ENCODE results near the gene AGFG1.

The AGFG1 gene

GRCh38 chr2:227453810-227454209 lies 18.1 kb upstream of the AGFG1 start:
- Histone ChIP-seq H3K4me1 (ENCODE audit: insufficient read depth, low read length) (peaks cover 15% of the 10 kb centered on the region), H3K36me3 (ENCODE audit: insufficient read depth, low read length) (no peaks in the 10 kb centered on the region), H3K9ac (ENCODE audit: low read depth, low read length) (no peak overlapping the region), H3K9me3 (ENCODE audit: control insufficient read depth, insufficient read depth, low read length) (no peaks in the 10 kb centered on the region)

- no peak overlapping the region for H3K9ac ChIP-seq (ENCODE audit: low read depth, low read length)
- H3K36me3 ChIP-seq (ENCODE audit: insufficient read depth, low read length): no peaks in the 10 kb centered on the region
- H3K4me1 ChIP-seq (ENCODE audit: insufficient read depth, low read length): peaks cover 15% of the 10 kb centered on the region
- no peaks in the 10 kb centered on the region for H3K9me3 ChIP-seq (ENCODE audit: control insufficient read depth, insufficient read depth, low read length)
Measured at GRCh38 chr2:227454323-227454860, 17.6 kb upstream of the AGFG1 start.

GRCh38 chr2:227455200-227455599 lies 16.8 kb upstream of the AGFG1 start:
- no peaks in the 10 kb centered on the region for H3K9me3 ChIP-seq (ENCODE audit: control insufficient read depth, insufficient read depth, low read length)
- no peaks in the 10 kb centered on the region for H3K36me3 ChIP-seq (ENCODE audit: insufficient read depth, low read length)
- H3K9ac ChIP-seq (ENCODE audit: low read depth, low read length): no peak overlapping the region
- H3K4me1 ChIP-seq (ENCODE audit: insufficient read depth, low read length): peaks cover 15% of the 10 kb centered on the region

- H3K9ac ChIP-seq (ENCODE audit: low read depth, low read length): no peak overlapping the region
- no peaks in the 10 kb centered on the region for H3K9me3 ChIP-seq (ENCODE audit: control insufficient read depth, insufficient read depth, low read length)
- no peaks in the 10 kb centered on the region for H3K36me3 ChIP-seq (ENCODE audit: insufficient read depth, low read length)
- H3K4me1 ChIP-seq (ENCODE audit: insufficient read depth, low read length): peaks cover 15% of the 10 kb centered on the region
Measured at GRCh38 chr2:227456102-227456501, 15.9 kb upstream of the AGFG1 start.

- Histone ChIP-seq H3K4me1 (ENCODE audit: insufficient read depth, low read length) (peaks cover 15% of the 10 kb centered on the region), H3K9me3 (ENCODE audit: control insufficient read depth, insufficient read depth, low read length) (no peaks in the 10 kb centered on the region), H3K9ac (ENCODE audit: low read depth, low read length) (no peak overlapping the region), H3K36me3 (ENCODE audit: insufficient read depth, low read length) (no peaks in the 10 kb centered on the region)
Measured at GRCh38 chr2:227456772-227457171, 15.2 kb upstream of the AGFG1 start.

GRCh38 chr2:227460070-227460485 lies 11.9 kb upstream of the AGFG1 start:
- no peaks in the 10 kb centered on the region for H3K36me3 ChIP-seq (ENCODE audit: insufficient read depth, low read length)
- H3K9ac ChIP-seq (ENCODE audit: low read depth, low read length): no peak overlapping the region
- no peaks in the 10 kb centered on the region for H3K9me3 ChIP-seq (ENCODE audit: control insufficient read depth, insufficient read depth, low read length)
- peaks cover 13% of the 10 kb centered on the region for H3K4me1 ChIP-seq (ENCODE audit: insufficient read depth, low read length)

- no peaks in the 10 kb centered on the region for H3K36me3 ChIP-seq (ENCODE audit: insufficient read depth, low read length)
- H3K9ac ChIP-seq (ENCODE audit: low read depth, low read length): no peak overlapping the region
- H3K9me3 ChIP-seq (ENCODE audit: control insufficient read depth, insufficient read depth, low read length): no peaks in the 10 kb centered on the region
- H3K4me1 ChIP-seq (ENCODE audit: insufficient read depth, low read length): peaks cover 10% of the 10 kb centered on the region
Measured at GRCh38 chr2:227460833-227461232, 11.1 kb upstream of the AGFG1 start.

GRCh38 chr2:227461811-227462461 lies 10.0 kb upstream of the AGFG1 start:
- Histone ChIP-seq H3K4me1 (ENCODE audit: insufficient read depth, low read length) (peaks cover 13% of the 10 kb centered on the region), H3K9ac (ENCODE audit: low read depth, low read length) (no peak overlapping the region), H3K9me3 (ENCODE audit: control insufficient read depth, insufficient read depth, low read length) (no peaks in the 10 kb centered on the region), H3K36me3 (ENCODE audit: insufficient read depth, low read length) (no peaks in the 10 kb centered on the region)

GRCh38 chr2:227462462-227462951 lies 9.4 kb upstream of the AGFG1 start:
- peaks cover 13% of the 10 kb centered on the region for H3K4me1 ChIP-seq (ENCODE audit: insufficient read depth, low read length)

GRCh38 chr2:227462972-227463931 lies 8.7 kb upstream of the AGFG1 start:
- no peaks in the 10 kb centered on the region for H3K9me3 ChIP-seq (ENCODE audit: control insufficient read depth, insufficient read depth, low read length)
- H3K9ac ChIP-seq (ENCODE audit: low read depth, low read length): no peak overlapping the region
- no peaks in the 10 kb centered on the region for H3K36me3 ChIP-seq (ENCODE audit: insufficient read depth, low read length)
- H3K4me1 ChIP-seq (ENCODE audit: insufficient read depth, low read length): peaks cover 13% of the 10 kb centered on the region

More at GRCh38 chr2:227462462-227462951, 9.4 kb upstream of the AGFG1 start:
- no peaks in the 10 kb centered on the region for H3K9me3 ChIP-seq (ENCODE audit: control insufficient read depth, insufficient read depth, low read length)
- no peaks in the 10 kb centered on the region for H3K36me3 ChIP-seq (ENCODE audit: insufficient read depth, low read length)
- H3K9ac ChIP-seq (ENCODE audit: low read depth, low read length): no peak overlapping the region

GRCh38 chr2:227464361-227464760 lies 7.6 kb upstream of the AGFG1 start:
- Histone ChIP-seq H3K36me3 (ENCODE audit: insufficient read depth, low read length) (no peaks in the 10 kb centered on the region), H3K4me1 (ENCODE audit: insufficient read depth, low read length) (peaks cover 13% of the 10 kb centered on the region), H3K9me3 (ENCODE audit: control insufficient read depth, insufficient read depth, low read length) (no peaks in the 10 kb centered on the region), H3K9ac (ENCODE audit: low read depth, low read length) (no peak overlapping the region)

GRCh38 chr2:227464851-227465250 lies 7.1 kb upstream of the AGFG1 start:
- Histone ChIP-seq H3K9me3 (ENCODE audit: control insufficient read depth, insufficient read depth, low read length) (no peaks in the 10 kb centered on the region), H3K4me1 (ENCODE audit: insufficient read depth, low read length) (peaks cover 13% of the 10 kb centered on the region), H3K36me3 (ENCODE audit: insufficient read depth, low read length) (no peaks in the 10 kb centered on the region), H3K9ac (ENCODE audit: low read depth, low read length) (no peak overlapping the region)

GRCh38 chr2:227466887-227467600 lies 4.9 kb upstream of the AGFG1 start:
- H3K4me1 ChIP-seq (ENCODE audit: insufficient read depth, low read length): peaks cover 18% of the 10 kb centered on the region
- no peaks in the 10 kb centered on the region for H3K36me3 ChIP-seq (ENCODE audit: insufficient read depth, low read length)
- H3K9ac ChIP-seq (ENCODE audit: low read depth, low read length): no peak overlapping the region
- no peaks in the 10 kb centered on the region for H3K9me3 ChIP-seq (ENCODE audit: control insufficient read depth, insufficient read depth, low read length)

GRCh38 chr2:227471412-227471811 lies 544 bp upstream of the AGFG1 start:
- no peak overlapping the region for H3K9ac ChIP-seq (ENCODE audit: low read depth, low read length)
- no peaks in the 10 kb centered on the region for H3K9me3 ChIP-seq (ENCODE audit: control insufficient read depth, insufficient read depth, low read length)
- peaks cover 20% of the 10 kb centered on the region for H3K4me1 ChIP-seq (ENCODE audit: insufficient read depth, low read length)
- no peaks in the 10 kb centered on the region for H3K36me3 ChIP-seq (ENCODE audit: insufficient read depth, low read length)

Data from ES-I3 (cell line).